Activated T-helper 1 cell treated with Interleukin-2 at 50 U/mL for 16 hours (primary cell): ENCODE measurements around the gene S1PR2.
"Not testable (repeated sequence)": the region's sequence is repeated elsewhere in the genome, so short reads cannot be mapped to it uniquely, and the experiment has no call there.

Experiments used
- DNase-seq: peaks from one replicate; pipeline ENCODE4 v3.0.0-alpha.2; 2020; ENCODE audit warnings: low read depth

S1PR2 gene

DNA sequence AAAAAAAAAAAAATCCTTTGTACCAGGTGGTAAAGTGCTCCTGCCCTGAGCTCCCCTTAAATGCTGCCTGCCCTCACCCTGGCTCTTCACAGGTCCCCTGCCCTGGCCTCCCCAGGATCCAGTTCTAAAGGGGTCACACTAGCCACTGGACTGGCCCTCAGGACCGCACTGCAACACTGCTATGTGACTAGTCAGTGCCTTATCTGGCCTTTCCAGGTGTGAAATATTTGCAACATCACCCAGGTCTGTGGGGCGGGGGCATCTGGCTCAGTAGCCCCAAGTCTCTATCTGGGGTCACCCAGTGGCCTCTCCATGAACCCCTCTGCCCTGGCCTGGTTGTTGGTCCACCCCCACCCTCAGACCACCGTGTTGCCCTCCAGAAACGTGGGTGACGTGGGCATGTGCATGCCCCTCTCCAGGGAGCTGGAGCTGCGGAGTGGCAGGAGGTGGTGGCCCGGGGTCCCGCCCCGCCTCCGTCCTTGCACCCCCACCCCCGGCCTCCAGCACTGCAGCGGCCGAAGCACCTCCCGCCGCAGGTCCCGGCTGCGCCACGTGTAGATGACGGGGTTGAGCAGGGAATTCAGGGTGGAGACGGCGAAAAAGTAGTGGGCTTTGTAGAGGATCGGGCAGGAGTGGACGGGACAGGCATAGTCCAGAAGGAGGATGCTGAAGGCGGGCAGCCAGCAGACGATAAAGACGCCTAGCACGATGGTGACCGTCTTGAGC, 7.5 kb downstream of the S1PR2 start:
- no peak for DNase-seq

DNA sequence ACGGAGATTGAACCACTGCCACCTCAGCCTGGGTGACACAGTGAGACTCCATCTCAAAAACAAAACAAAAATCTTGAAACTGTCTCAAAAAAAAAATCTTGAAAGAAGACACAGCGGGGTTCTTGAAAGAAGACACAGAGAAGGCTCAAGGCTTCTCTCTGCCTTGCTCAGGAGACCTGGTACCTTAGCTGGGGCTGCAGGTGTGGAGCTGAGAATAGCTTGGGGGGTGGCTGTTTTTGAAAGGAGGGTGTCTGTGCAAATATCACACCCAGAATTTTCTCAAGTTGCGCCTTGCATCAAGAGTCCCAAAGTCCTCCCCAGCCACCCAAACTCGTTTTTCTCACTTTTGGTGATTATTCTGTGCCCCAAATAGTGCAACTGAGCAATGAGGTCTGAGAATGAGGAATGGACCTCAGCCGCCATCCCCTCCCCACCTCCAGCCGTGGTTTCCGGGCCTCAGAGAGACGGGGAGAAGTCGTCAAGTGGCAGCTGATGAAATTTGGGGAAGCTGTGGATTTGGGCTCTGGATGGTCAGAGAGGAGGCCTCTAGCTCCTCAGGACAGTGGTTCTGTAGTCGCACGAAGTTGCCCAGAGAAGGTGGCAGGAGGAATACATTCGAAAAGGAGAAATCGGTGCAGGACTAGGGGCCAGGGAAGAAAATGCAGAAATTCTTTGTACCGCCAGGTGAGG, 8.8 kb downstream of the S1PR2 start:
- no peak for DNase-seq

DNA sequence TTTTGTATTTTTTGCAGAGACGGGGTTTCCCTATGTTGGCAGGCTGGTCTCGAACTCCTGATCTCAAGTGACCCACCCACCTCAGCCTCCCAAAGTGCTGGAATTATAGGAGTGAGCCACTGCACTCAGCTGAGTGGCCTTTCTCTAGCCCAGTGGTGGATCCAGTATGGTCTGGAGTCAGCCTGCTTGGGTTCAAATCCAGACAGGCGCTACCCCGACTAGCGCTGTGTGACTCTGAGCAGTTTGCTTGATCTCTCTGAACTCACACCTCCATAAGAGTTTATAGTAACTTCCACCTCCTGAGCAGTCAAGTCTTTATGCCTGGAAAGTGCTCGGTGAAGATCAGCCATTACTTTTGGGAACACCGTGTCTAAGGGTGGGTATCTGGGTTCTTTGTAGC, 10.4 kb downstream of the S1PR2 start:
- DNase-seq, result no peak

DNA sequence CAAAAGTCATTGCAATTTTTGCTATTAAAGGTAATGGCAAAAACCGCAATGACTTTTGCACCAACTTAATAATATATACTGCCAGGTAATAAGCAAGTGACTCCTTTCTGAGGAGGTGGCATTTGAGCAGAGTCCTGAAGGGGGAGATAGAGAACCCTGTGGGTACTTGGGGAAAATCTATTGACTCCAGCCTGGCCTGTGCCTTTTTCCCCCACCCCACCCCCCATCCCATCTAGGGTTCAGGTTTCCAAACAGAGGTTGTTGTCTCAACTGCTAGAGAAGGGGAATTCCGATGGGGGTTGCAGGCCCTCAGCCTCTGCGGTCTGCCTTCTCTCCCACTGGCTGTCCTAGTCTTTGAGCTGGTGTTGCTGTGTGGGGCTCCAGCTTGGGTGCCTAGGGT, 11.5 kb downstream of the S1PR2 start:
- no peak for DNase-seq

DNA sequence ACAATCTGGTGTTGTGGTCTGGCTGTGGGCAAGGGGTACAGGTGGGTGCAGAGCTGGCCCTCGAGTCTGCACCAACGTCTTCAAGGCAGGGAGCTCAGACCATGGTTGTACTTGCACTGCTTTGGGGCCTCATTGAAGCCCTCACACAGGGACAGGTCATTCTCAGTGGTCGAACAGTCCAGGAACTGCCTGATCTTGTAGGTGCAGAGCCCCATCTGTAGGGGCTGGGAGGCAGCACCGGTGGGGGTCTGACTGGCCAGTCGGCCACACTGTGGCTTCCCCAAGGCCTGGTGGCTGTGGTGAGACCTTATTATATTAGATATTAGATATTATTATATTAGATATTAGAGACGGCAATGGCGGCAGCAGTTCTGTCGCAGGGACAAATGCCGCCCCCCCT, 14.0 kb downstream of the S1PR2 start:
- no peak for DNase-seq

DNA sequence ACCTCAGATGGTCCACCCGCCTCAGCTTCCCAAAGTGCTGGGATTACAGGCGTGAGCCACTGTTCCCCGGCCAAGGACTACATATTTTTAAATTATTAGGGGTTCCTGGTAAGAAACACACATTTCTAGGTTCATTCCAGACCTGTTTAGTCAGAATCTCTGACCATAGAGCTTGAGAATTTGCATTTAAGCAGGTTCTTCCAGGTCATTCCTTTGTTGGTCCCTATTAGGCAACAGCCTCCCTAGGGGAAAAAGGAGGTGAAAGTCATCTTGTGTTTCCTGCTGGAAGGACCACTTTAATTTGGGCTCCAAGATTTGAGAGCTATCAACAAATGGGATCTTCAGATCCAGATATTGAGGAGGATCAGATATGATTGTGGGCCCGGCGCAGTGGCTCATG, 16.3 kb downstream of the S1PR2 start:
- no peak for DNase-seq

DNA sequence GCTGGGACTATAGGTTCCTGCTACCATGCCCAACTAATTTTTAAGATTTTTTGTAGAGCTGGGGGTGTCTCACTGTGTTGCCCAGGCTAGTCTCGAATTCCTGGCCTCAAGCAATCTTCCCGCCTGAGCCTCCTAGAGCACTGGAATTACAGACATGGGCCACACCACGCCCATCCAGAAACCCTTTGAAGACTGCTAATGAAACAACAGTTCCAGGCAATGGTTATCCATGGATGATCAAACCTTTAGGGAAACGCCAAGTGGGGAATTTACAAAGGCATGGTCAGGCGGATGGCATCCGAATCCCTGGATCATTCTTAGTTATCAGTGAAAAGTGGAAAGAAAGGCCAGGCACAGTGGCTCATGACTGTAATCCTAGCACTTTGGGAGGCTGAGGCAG, 19.4 kb downstream of the S1PR2 start:
- DNase-seq, result no peak

DNA sequence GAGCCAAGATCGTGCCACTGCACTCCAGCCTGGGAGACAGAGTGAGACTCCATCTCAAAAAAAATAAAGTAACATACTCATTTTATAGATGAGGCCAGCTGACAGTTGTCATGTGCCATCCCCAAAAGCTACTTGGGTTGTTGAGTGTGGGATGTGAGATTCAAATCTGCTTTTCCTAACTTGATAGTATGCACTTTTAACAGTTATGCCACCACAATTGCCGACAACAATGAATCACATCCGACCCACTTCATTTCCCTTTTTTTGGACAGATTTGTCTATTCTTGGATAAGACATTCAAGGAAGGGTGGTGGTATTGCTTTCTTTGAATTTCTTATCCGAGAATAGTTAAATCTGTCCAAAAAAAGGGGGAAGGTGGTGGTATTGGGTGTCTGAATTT, 20.1 kb downstream of the S1PR2 start:
- DNase-seq, result no peak

DNA sequence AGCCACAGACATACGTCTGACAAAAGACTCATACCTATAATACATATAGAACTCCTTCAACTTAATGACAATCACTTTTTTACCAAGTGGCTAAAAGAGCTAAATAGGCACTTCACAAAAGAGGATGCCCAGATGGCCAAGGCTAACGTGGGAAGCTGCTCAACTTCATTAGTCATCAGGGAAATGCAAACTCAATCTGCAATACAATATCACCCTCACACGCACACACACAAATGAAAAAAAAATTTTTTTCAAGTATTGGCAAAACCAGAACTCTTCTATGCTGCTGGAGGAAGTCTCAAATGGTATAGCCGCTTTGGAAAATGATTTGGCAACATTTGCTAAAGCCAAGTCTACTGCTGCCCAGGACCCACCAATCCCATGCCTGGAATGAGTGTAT, 21.8 kb downstream of the S1PR2 start:
- DNase-seq, result no peak

DNA sequence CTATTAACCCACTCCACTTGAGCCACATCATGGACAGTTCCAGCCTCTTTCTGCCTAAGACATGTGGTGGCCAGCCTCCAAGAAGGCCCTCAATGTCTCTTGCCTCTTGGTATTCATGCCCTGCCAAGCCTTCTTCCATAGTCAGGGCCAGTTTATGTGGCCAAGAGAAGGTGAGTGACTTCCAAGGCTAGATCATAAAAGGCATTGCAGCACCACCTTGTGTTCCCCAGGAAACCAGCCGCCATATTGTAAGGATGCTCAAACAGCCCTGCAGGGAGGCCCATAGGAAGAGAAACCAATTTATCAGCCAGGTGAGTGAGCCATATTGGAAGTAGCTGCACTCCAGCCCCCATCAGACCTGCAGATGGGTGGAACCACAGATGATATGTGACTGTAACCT, 24.1 kb downstream of the S1PR2 start:
- no peak for DNase-seq

DNA sequence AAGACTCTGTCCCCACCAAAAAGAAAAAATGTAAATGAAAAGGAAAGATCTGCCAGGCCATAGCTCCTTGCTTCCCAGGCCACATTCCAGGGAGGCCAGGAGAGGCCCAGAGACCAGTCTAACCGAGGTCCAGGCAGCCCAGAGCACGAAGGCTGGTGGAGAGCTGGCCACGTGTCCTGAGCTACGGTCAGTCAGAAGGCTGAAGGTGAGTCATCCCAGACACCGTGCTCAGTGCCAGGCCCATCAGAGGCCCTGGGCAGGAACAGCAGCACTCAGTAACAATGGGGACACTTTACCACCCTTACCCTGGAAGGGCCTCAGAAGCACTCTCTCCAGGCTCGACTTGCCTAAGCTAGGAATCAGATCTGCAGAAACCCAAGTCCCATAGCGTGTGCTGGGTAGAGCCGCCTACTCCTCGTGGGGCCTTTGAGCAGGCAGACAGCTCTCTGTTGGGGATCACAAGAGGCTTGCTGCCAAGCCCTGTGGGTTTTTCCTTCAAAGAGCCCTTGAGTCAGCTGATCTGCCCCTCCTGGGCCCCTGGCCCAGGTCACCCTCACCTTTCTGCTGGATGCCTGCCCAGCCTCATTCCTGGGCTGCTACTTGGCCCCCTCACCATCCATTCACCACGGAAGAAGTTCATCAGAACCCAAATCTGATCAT, 24.8 kb downstream of the S1PR2 start:
- no peak for DNase-seq

DNA sequence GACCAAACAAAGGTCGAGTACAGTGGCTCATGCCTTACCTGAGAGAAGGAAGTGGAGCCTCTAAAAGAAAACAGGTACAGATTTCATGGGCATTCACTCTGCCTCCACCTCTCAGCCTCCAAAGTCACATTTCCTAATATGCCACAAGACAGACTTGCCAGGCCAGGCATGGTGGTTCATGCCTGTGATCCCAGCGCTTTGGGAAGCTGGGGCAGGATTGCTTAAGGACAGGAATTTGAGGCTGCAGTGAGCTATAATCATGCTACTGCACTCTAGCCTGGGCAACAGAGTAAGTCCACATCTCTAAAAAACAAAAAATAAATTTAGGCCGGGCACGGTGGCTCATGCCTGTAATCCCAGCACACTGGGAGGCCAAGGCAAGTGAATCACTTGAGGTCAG, 25.5 kb downstream of the S1PR2 start:
- DNase-seq, result no peak

DNA sequence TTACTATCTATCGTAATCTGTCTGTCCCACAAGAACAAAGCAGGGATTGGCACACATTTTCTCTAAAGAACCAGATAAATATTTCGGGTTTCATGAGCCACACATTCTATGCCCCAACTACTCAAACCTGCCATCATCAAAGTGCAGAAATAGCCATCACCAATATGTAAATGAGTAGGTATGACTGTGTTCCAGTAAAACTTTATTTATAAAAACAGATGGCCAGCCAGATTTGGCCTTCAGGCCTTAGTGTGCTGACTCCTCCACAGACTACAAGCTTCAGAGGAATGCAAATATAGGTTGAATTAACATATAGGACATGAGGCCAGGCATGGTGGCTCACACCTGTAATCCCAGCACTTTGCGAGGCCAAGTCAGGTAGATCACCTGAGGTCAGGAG, 27.4 kb downstream of the S1PR2 start:
- DNase-seq, result no peak

DNA sequence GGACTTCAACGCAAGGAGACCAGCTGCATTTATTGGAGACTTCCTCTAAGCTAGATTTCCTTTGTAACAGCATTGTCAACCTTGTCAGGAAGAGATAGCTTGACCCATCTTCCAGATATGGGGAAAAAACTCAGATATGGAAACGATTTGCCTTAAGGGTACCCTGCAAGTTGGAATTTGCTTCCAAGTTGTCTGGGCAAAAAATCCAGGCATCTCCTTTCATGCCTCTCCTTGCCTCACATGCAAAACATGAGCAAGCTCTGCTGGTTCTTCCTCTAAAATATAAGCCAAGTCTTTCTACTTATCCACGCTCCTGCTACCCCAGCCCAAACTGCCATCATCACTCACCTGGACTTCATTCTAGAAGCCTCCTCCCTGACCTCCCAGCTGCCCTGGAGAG, 30.0 kb downstream of the S1PR2 start:
- no peak for DNase-seq

DNA sequence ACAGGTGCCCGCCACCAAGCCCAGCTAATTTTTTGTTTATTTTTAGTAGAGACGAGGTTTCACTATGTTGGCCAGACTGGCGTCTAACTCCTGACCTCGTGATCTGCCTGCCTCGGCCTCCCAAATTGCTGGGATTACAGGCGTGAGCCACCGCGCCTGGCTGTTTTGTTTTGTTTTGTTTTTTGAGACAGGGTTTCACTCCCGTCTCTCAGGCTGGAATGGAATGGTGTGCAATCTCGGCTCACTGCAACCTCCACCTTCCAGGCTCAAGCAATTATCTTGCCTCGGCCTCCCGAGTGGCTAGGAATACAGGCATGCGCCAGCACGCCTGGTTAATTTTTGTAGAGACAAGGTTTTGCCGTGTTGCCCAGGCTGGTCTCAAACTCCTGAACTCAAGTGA, 31.0 kb downstream of the S1PR2 start:
- not testable (repeated sequence) for DNase-seq

DNA sequence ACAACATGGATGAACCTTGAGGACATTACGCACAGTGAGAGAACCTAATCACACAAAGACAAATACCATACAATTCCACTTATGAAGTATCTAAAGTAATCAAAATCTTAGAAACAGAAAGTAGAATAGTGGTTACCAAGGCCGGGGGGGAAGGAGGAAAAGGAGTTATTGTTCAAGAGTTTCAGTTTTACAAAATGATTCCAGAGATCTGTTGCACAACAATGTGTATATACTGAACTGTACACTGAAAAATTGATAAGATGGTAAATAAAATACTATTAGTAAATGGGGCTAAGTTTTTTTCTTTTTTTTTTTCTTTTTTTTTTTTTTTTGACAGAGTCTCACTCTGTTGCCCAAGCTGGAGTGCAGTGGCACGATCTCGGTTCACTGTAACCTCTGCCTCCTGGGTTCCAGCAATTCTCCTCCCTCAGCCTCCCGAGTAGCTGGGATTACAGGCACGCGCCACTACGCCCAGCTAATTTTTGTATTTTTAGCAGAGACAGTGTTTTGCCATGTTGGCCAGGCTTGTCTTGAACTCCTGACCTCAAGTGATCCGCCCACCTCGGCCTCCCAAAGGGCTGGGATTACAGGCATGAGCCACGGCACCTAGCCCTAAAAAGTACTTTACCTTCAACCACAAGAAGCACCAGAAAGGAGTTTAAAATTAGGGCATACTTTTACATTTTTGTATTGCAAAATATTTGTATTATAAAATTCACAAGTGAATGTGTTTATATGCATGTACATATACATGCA, 32.1 kb downstream of the S1PR2 start:
- DNase-seq, result not testable (repeated sequence)

DNA sequence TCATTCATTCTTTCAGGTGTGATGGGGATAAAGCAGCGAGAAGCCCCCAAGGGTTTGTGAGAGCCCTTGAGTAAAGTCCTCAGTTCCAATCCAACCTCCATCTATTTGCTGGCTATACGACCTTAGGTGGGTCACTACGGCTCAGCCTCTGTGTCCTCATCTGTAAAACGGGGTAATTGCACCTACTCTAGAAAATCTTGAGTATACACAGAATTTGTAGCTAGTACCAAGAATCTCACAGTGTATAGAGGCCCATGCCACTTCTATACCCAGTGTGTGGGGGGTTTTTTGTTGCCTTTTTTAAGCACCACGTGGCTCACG, 36.0 kb downstream of the S1PR2 start:
- no peak for DNase-seq

DNA sequence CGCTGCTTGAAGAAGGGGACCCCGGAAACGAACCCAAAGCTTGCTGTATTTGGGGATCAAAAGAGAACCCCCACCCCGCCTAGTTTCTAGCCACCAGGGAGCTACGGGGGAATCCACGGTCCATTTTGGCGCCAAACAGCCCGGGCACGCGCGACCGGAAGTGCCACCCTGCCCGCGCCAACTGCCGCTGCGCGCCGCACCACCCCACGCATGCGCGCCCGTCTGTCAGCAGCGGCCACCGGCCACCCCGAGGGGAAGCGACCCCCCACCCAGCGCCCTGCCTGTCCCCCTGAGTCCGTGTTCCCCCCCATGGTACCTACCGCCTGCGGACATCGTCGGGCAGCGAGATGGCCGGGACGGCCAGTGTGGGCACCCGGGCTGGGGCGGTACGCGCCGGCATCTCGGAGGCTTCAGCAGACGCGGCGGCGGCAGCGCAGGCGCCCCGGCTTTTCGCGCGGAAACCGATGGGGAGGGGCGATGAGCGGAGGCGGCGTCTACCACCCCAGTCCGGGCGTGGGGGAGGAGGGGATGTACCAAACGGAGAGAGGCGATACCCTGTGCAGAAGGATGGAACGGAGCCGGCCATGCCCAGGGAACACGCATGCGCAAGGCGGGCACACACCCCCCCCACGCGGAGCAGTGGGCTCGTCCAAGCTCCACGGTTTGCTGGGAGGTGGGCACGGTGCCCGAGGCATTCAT, 36.5 kb downstream of the S1PR2 start, which contains the start of gene DNMT1:
TSS of gene DNMT1 (minus strand) at position 454 of the 699 bp plus-strand sequence. CDS start at position 400, 54 bp downstream.
- peak; percentile 92 for DNase-seq

DNA sequence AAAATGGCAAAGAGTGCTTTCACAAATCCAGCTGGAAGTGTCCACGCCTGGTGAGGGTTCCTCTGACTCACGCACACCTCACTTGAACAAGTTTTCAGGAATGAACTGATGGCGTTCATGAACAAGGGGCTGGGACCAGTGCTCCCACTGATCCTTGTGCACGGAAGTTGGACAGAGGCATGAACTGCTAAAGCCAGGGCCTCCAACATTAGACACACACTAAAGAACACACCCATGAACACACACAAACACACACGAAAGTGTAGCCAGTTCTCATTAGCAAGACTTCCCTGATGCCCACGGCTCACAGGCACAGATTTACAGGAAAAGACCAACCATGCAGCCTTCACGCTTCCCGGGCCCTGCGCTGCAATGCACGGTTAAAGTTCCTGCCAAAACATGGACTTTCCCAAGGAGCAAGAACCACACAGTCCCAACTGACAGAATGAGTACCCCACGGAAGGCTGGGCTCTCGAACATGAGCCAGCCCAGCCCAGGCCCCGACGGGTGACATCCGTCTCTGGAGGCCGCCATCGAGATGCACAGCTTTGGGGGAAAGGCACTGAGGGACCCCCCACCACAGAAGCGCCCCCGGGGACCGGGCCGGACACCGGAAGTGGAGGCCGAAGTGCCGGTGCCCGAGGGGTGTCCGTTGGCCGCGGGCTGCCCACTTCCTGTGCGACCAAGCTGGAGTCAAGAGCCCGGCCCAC, 37.2 kb downstream of the S1PR2 start:
- DNase-seq, result no peak

DNA sequence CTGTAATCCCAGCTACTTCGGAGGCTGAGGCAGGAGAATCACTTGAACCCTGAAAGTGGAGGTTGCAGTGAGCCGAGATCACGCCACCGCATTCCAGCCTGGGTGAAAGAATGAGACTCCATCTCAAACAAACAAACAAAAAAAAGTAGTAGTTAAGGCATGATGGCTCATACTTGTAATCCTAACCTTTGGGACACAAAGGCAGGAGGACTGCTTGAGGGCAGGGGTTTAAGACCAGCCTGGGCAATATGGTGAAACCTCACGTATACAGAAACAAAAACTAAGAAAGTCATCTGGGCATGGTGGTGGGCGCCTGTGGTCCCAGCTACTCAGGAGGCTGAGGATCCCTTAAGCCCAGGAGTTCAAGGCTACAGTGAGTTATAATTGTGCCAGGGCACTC, 38.2 kb downstream of the S1PR2 start:
- DNase-seq, result no peak

DNA sequence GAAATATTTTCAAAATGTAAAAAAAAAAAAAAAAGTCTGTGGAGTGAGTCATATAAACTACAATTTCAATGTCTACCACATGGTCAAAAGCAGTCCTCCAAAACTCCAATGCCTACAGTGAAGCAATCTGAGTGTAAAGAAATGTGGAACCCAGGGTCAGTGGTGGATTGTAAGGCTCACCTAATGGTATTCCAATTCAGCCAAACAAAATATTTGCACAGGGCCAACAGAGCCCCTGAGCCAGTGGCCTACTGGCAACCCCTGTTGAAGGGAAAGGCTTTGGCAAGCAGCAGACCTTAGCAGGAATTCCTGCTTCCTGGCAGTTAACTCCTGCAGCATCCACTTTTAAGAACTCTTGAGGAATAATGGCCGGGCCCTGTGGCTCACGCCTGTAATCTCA, 39.8 kb downstream of the S1PR2 start:
- DNase-seq, result no peak
